ENCODE data around the gene MOB1B.

DNA sequence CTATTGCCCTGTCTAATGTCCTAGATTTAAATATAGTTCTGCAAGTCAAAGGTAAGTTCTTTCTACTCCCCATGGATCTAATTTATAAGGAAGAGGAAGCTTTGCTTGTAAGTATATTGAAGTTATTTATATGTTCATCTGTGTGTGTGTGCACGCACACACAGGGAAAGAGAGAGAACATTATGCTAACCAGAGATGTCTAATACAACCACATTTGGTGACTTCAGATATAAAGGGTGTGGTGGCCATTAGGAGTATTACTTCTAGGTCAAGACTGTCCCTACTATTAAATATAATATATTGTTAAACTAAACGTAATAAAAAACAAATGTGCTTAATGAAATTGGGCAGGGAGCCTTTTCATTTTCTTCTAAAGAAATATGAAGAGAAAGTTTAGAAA lies 95.4 kb downstream of the MOB1B start:
- TF ChIP-seq, protein P1, sequence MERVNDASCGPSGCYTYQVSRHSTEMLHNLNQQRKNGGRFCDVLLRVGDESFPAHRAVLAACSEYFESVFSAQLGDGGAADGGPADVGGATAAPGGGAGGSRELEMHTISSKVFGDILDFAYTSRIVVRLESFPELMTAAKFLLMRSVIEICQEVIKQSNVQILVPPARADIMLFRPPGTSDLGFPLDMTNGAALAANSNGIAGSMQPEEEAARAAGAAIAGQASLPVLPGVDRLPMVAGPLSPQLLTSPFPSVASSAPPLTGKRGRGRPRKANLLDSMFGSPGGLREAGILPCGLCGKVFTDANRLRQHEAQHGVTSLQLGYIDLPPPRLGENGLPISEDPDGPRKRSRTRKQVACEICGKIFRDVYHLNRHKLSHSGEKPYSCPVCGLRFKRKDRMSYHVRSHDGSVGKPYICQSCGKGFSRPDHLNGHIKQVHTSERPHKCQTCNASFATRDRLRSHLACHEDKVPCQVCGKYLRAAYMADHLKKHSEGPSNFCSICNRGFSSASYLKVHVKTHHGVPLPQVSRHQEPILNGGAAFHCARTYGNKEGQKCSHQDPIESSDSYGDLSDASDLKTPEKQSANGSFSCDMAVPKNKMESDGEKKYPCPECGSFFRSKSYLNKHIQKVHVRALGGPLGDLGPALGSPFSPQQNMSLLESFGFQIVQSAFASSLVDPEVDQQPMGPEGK (CRISPR knock-in tag; IDR thresholded peaks at IDR 0.05; ENCODE audit: borderline replicate concordance), result no peak
- TF ChIP-seq ZFP30 (CRISPR knock-in tag; IDR thresholded peaks at IDR 0.05), result no peak

Data from SK-N-SH treated with all-trans-retinoic acid at 6 μM for 48 hours (cell line).